HK-2 (cell line): ENCODE measurements around the gene S100A16.
"Not testable (repeated sequence)": the region's sequence is repeated elsewhere in the genome, so short reads cannot be mapped to it uniquely, and the experiment has no call there.

ENCODE experiments used
- DNase-seq: peaks from one replicate; pipeline ENCODE4 v3.0.0-alpha.2; 2018; ENCODE audit not compliant: unreplicated experiment

Gene S100A16

GRCh38 chr1:153562021-153562420 lies 50.9 kb downstream of the S100A16 start:
- DNase-seq: not testable (repeated sequence)

DNA sequence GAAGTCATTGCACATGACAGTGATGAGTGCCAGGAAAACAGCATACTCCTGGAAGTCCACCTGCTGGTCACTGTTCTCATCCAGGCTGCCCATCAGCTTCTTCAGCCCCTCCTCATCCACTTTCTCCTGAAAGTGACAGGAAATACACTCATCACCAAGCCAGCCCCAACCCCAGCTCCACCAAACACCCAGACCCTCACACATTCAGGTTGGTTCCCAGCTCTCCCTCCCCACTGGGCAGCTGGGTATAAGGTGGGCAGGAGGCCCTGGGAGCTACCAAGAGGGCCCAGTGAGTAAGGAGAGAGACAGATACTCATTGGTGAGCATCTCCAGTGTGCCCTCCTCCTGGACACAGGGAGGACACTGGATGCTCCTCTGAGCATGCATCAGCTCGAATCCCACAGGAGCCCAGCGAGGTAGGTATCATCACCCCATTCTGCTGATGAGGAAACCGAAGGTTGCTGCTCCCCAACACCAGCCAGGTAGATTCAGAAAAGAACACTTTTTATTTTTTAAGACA lies 51.4 kb downstream of the S100A16 start:
- no peak for DNase-seq

DNA sequence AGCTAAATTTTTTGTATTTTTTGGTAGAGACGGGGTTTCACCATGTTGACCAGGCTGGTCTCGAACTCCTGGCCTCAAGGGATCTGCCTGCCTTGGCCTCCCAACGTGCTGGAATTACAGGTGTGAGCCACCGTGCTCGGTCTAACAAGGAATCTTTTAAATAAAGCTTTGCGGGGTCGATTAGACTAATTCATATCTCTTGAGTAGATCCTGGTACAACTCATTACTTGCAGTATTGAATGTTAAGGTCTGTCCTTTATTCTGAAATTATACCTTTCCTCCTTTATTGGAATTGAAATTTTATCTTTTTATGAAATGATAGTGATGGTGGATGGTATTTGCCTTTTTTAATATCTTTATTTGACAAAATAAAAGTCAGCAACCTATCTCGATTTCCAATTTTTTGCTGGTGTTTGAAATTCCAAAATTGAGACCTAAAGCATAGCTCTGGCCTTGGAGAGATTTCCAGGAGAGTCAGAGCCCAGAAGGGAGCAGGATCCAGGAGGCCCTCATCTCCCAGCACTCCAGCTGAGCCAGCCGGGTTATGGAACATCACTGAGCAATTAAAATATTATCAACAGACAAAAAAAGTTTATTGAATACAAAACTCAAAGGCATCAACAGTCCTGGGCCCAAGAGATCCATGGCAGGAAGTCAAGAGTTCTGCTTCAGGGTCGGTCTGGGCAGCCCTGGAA lies 52.0 kb downstream of the S100A16 start:
- DNase-seq: no peak

DNA sequence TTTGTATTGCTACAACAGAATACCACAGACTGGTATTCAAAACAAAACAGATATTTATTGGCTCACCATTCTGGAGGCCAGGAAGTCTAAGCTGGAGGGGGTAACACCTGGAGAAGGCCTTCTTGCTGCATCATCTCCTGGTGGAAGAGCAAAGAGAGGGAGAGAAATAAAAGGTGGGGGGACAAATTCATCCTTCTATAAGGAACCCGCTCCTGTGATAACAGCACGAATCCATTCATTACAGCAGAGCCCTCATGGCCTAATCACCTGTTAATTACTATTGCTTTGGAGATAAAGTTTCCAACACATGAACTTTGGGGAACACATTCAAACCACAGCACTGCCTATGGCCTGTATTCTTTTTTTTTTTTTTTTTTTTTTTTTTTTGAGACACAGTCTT lies 52.7 kb downstream of the S100A16 start:
- DNase-seq: no peak

DNA sequence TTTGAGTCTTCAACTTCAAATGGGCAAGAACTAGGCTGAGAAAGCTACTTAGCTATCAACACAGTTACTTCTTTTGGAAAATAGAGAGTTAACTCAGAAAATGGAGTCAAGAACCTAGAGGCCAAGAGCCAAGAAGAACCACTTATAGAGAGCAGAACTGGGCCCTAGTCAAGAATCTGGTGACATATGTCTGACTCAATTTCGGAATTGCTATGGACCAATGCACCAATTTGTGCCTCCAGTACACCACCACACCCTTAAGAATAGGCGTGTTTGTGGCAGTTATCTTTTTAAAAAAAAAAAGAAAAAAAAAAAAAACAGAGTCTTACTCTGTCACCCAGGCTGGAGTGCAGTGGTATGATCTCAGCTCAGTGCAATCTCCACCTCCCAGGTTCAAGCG lies 55.1 kb downstream of the S100A16 start:
- DNase-seq: no peak
